ENCODE data around the gene NUFIP2.
"Not testable (repeated sequence)": the region's sequence is repeated elsewhere in the genome, so short reads cannot be mapped to it uniquely, and the experiment has no call there.

NUFIP2 gene

DNA sequence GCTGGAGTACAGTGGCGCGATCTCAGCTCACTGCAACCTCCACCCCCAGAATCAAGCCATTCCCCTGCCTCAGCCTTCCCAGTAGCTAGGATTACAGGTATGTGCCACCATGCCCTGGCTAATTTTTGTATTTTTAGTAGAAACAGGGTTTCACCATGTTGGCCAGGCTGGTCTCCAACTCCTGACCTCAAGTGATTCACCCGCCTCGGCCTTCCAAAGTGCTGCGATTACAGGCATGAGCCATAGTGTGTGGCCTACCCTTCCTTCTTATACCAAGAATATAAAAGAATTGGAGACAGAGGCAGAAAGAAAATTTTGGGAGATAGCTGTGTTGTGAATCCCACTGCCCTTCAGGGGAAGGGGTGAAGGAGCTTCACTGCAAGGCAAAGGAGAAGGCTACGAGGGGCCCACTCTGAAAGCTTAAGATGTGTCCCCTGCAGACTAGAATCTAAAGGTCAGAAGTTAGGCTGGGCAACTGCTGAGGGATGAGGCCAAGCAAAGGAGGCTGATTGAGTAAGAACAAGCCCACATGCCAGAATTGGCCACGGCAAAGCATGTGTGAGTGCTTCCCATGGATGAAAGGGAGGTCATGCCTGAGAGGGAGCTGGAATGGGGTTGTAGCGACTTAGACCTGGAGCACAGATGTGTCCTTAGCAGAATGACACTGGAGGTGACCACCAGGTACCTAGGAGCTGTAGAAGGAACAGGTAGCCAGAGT, 55.7 kb downstream of the NUFIP2 start:
- DNase-seq: no peak

- no peak for DNase-seq
Observed at GRCh38 chr17:29237476-29238132, 56.3 kb downstream of the NUFIP2 start.

DNA sequence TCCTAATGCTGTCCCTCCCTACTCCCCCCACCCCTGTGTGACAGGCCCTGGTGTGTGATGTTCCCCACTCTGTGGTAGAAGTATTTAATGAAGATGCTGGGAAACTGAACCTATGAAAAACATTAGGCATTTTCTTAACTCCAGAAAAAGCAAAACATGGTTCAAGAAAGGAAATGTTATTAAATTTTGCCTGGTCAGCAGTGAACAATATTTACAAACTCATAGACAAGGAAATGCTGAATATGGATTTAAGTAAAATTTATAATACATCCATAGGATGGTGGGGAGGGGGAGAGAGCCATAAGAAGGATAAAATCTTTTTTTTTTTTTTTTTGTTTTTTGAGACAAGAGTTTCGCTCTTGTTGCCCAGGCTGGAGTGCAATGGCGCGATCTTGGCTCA, 58.0 kb downstream of the NUFIP2 start:
- DNase-seq: no peak

- not testable (repeated sequence) for DNase-seq
Observed at GRCh38 chr17:29234972-29235371, 59.0 kb downstream of the NUFIP2 start.

DNA sequence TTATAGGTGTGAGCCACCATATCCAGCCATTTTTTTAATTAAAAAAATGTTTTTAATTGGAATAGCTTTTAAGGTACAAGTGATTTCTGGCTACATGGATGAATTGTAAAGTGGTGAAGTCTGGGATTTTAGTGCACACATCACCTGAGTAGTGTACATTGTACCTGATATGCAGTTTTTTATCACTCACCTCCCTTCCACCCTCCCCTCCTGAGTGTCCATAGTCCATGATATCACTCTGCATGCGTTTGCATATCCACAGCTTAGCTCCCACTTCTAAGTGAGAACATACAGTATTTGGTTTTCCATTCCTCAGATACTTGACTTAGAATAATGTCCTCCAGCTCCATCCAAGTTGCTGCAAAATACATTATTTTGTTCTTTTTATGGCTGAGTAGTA, 60.6 kb downstream of the NUFIP2 start:
- no peak for DNase-seq

DNA sequence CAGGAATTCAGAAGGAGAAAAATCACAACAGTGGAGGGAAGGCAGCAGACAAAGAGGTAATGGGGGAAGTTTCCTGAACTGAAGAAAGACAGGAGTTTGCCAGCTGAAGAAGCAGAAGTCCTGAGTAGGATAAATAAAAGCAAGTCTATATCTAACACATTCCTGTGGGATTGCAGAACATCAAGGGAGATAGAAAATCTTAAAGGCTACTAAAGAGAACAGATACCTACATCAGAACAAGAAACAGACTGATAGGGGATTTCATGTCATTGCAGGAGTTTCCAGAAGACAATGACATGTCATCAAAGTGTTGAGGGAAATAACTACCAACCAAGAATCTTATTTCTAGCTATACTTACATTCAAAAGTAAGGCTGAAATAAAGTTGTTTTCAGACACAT, 68.6 kb downstream of the NUFIP2 start:
- no peak for DNase-seq

DNA sequence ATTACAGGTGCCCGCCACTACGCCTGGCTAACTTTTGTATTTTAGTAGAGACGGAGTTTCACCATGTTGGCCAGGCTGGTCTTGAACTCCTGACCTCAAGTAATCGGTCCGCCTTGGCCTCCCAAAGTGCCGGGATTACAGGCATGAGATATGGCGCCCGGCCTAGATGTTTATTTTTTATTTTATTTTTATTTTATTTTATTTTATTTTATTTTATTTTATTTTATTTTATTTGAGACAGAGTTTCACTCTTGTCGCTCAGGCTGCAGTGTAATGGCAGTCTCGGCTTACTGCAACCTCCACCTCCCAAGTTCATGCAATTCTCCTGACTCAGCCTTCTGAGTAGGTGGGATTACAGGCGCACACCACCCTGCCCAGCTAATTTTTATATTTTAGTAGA, 72.6 kb downstream of the NUFIP2 start:
- DNase-seq: not testable (repeated sequence)

GRCh38 chr17:29219378-29220047, 74.4 kb downstream of the NUFIP2 start:
- DNase-seq: peak; percentile 59

- DNase-seq: no peak
Observed at GRCh38 chr17:29216856-29217255, 77.1 kb downstream of the NUFIP2 start.

DNA sequence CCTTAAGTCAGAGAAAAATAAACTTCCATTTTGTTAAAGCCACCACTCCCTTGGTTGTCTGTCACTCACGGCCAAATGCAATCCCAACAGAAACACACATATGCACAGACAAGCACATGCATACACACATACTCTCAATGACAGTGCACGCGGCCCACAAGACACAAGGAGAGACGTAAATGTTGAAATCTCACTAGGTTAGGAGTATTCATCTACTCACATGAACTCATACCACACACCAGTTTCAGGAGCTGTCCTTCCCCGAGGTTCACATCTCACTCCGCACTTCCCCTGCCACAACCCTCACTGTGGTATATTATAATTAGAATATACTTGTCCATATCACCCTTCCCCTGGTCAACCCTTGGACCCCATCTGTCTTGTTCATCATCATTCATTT, 77.8 kb downstream of the NUFIP2 start:
- no peak for DNase-seq

DNA sequence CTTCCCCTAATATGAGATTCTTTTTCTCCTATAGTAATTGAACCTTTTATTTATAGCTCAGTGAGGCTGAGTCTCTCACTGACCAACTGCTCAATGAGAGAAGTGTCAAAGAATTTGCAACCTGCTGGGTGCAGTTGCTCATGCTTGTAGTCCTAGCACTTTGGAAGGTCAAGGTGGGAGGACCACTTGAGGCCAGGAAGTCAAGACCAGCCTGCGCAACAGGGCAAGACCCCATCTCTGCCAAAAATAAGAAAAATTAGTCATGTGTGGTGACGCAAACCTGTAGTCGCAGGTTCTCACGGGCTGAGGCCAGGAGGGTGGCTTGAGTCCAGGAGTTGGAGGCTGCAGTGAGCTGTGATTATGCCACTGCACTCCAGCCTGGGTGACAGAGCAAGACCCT, 78.2 kb downstream of the NUFIP2 start:
- no peak for DNase-seq

DNA sequence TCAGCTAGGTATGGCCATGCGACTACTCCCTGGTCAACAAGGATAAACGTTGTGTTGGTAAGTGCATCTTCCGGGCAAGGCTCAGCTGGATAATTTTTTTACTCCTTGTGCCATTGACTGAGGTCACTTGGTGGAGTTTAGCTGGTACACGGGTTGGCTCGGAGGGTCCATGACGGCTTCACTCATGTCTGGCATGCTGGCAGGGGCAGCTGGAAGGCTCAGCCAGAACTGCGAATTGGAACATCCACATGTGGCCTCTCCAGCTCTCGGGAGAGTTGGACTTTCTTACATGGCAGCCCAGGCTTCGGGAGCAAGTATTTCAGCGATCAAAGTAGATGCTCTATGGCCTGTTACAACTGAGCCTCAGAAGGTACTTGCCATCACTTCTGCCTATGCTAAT, 78.8 kb downstream of the NUFIP2 start:
- DNase-seq: no peak

DNA sequence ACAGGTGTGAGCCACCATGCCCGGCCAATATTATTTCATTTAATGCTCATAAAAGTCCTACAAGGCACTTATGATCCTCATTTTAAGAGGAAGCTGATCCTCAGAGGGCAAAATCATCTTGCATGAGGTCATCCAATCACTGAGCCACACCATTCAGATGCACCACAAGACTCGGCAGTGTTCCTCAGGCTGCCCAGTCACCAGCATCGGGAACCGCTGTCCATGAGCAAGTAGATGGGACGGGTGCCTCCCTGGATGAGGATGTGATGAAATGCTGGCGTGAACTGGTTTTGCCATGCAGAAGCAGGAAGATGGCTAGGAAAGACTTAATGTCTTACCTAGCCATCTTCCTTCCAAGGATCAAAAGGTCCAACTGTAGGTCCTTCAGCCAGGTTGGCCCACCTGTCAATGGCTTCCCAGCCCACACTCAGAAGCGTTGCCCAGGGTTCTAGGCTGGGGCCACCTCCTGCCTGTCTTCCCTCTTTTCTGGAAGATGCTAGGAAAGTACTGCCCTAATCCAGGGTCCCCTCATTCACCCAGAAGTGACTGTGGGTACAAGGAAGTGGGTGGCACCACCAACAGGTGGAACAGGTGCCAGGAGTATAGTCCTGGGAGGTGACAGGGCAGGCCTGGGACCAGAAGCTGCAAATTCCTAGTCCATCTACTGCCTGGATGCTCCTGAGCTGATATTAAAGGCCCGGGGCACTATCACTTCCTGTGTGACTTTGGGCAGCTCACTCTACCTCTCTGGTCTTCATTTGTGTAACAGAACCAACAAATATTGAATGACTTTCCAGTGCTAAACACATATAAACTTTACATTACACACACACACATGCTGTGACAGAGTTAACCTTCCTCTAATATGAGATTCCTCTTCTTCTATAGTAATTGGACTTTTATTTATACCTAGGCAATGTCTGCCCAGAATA, 79.5 kb downstream of the NUFIP2 start:
- DNase-seq: no peak

- no peak for DNase-seq
Observed at GRCh38 chr17:29212681-29213121, 81.2 kb downstream of the NUFIP2 start.

GRCh38 chr17:29212094-29212631, 81.8 kb downstream of the NUFIP2 start:
- DNase-seq: no peak

GRCh38 chr17:29210879-29211278, 83.1 kb downstream of the NUFIP2 start:
- no peak for DNase-seq

GRCh38 chr17:29209073-29209472, 84.9 kb downstream of the NUFIP2 start:
- no peak for DNase-seq

DNA sequence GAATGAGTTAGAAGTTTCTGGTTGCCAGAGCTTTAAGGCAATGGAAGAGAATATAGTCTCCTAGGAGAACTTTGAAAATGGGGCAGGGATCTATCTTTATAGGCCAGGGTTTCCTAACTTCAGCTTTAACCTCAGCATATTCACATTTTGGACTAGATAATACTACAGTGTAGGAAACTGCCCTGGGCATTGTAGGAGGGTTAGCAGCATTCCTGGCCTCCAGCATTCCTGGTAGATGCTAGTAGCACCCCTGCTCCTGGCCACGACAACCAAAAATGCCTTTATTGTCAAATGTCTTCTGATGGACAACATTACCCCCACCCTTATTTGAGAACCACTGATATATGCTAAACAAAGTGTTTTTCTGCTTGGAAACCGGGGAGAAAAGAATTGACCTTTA, 86.0 kb downstream of the NUFIP2 start:
- DNase-seq: no peak

Data from DMS79 treated with DMSO at 0.1 percent for 48 hours (cell line).